IMR-90 (cell line): ENCODE results near the gene DIP2B. TPM values are rescaled to one million over a fixed set of nuclear protein-coding genes. Genes with fewer than 3 reads are reported as not detected.

ENCODE experiments used
- ATAC-seq: fragments of 200-7000 bp; cut with Tn5 transposase; 2 replicates; pipeline ENCODE4 v1.9.1; 2020; ENCODE audit warnings: low read depth, mild to moderate bottlenecking, moderate library complexity
- BruUV-seq: library from RNA; stranded (reverse); fragments of 400-500 nt; replicated peaks from 2 replicates; lab custom pipeline; 2021; lab: Mats Ljungman, UMichigan
- CTCF ChIA-PET: fragments of 300-600 bp; formaldehyde crosslinking; extraction: SDS; loops from one replicate; lab custom pipeline; 2021; ENCODE audit warnings: antibody characterized with exemption; lab: Yijun Ruan, JAX
- POLR2A ChIA-PET: fragments of 300-600 bp; sonication (Branson Sonifier 250); formaldehyde crosslinking; loops from one replicate; lab custom pipeline; 2022; ENCODE audit warnings: antibody characterized with exemption; ENCODE audit not compliant: unreplicated experiment; lab: Charles Lee
- DNase-seq: peaks from one replicate; pipeline ENCODE4 v3.0.0; 2013
- H2AFZ ChIP-seq: replicated peaks from 2 replicates; pipeline ENCODE3; 2013; ENCODE audit warnings: low read length, mild to moderate bottlenecking; ENCODE audit not compliant: poor library complexity
- H2AK5ac ChIP-seq: 2 replicates; pipeline ENCODE4 v1.6.1; 2013; ENCODE audit warnings: low read depth, low read length, inconsistent platforms
- H2AK9ac ChIP-seq: replicated peaks from 2 replicates; pipeline ENCODE3; 2013; ENCODE audit warnings: mild to moderate bottlenecking, low read depth, low read length, moderate library complexity; ENCODE audit not compliant: poor library complexity
- H2BK120ac ChIP-seq: 2 replicates; pipeline ENCODE4 v1.6.1; 2013; ENCODE audit warnings: low read depth, low read length, inconsistent platforms
- H2BK15ac ChIP-seq: 3 replicates; pipeline ENCODE4 v1.6.1; 2013; ENCODE audit warnings: low read depth, low read length, inconsistent platforms
- H2BK20ac ChIP-seq: 2 replicates; pipeline ENCODE4 v1.6.1; 2013; ENCODE audit warnings: low read depth, mild to moderate bottlenecking, inconsistent platforms, low read length, moderate library complexity
- H2BK5ac ChIP-seq: 2 replicates; pipeline ENCODE4 v1.6.1; 2013; ENCODE audit warnings: mild to moderate bottlenecking, low read depth, low read length, inconsistent platforms; ENCODE audit not compliant: poor library complexity, severe bottlenecking
- H3K14ac ChIP-seq: replicated peaks from 2 replicates; pipeline ENCODE4 v1.6.1; 2013; ENCODE audit warnings: low read depth, low read length, inconsistent platforms
- H3K18ac ChIP-seq: 2 replicates; pipeline ENCODE4 v1.6.1; 2013; ENCODE audit warnings: low read depth, low read length, control low read depth
- H3K23ac ChIP-seq: 2 replicates; pipeline ENCODE4 v1.6.1; 2013; ENCODE audit warnings: low read depth, low read length, inconsistent platforms
- H3K27ac ChIP-seq: 2 replicates; pipeline ENCODE4 v1.5.1; 2013; ENCODE audit warnings: mild to moderate bottlenecking, control low read depth, low read length; ENCODE audit not compliant: insufficient read depth
- H3K27me3 ChIP-seq: 2 replicates; pipeline ENCODE4 v1.6.1; 2013; ENCODE audit warnings: low read length; ENCODE audit not compliant: control insufficient read depth, insufficient read depth
- H3K36me3 ChIP-seq: 2 replicates; pipeline ENCODE4 v1.6.1; 2013; ENCODE audit warnings: low read length, mixed read lengths; ENCODE audit not compliant: control insufficient read depth, insufficient read depth
- H3K4ac ChIP-seq: 2 replicates; pipeline ENCODE4 v1.6.1; 2013; ENCODE audit warnings: low read depth, low read length, inconsistent platforms
- H3K4me1 ChIP-seq: 2 replicates; pipeline ENCODE4 v1.6.1; 2013; ENCODE audit warnings: low read length, mixed read lengths; ENCODE audit not compliant: control insufficient read depth, insufficient read depth
- H3K4me2 ChIP-seq: 2 replicates; pipeline ENCODE4 v1.6.1; 2013; ENCODE audit warnings: low read depth, mild to moderate bottlenecking, control low read depth, low read length, moderate library complexity
- H3K4me3 ChIP-seq: 2 replicates; pipeline ENCODE4 v1.5.1; 2013; ENCODE audit warnings: low read depth, mild to moderate bottlenecking, control low read depth, low read length, moderate library complexity; ENCODE audit not compliant: insufficient read depth
- H3K56ac ChIP-seq: 2 replicates; pipeline ENCODE4 v1.6.1; 2013; ENCODE audit warnings: low read length, inconsistent platforms; ENCODE audit not compliant: insufficient read depth; ENCODE audit errors: extremely low read depth
- H3K79me1 ChIP-seq, 2 experiments: 2 replicates each; pipeline ENCODE4 v1.6.1; 2013; ENCODE audit warnings: low read length in 2 of 2, inconsistent platforms in 1 of 2, low read depth in 1 of 2
- H3K9ac ChIP-seq: 2 replicates; pipeline ENCODE4 v1.6.1; 2013; ENCODE audit warnings: low read depth, low read length, control low read depth
- H3K9me1 ChIP-seq: 2 replicates; pipeline ENCODE4 v1.6.1; 2013; ENCODE audit warnings: low read length, inconsistent platforms; ENCODE audit not compliant: insufficient read depth
- H3K9me3 ChIP-seq: 2 replicates; pipeline ENCODE4 v1.6.1; 2013; ENCODE audit warnings: low read length; ENCODE audit not compliant: control insufficient read depth, insufficient read depth
- H4K20me1 ChIP-seq: 2 replicates; pipeline ENCODE4 v1.6.1; 2013; ENCODE audit warnings: low read length, inconsistent platforms; ENCODE audit not compliant: insufficient read depth
- H4K5ac ChIP-seq: 2 replicates; pipeline ENCODE4 v1.6.1; 2013; ENCODE audit warnings: mild to moderate bottlenecking, low read depth, low read length, control low read depth
- H4K8ac ChIP-seq, 2 experiments: 2 replicates each; pipeline ENCODE4 v1.6.1; 2013; ENCODE audit warnings: low read depth in 2 of 2, low read length in 2 of 2, control low read depth in 1 of 2, inconsistent platforms in 1 of 2
- H4K91ac ChIP-seq: 2 replicates; pipeline ENCODE4 v1.6.1; 2013; ENCODE audit warnings: low read depth, low read length, inconsistent platforms; ENCODE audit not compliant: insufficient read depth
- BHLHE40 ChIP-seq: fragments of 150-350 bp; IDR thresholded peaks from 2 replicates; pipeline ENCODE4 v1.6.1; 2016; ENCODE audit warnings: mild to moderate bottlenecking, low read depth, low read length
- CEBPB ChIP-seq: IDR thresholded peaks from 2 replicates; pipeline ENCODE4 v1.6.1; 2012; ENCODE audit warnings: low read depth, low read length, improper control_type of control experiment
- CHD1 ChIP-seq: IDR thresholded peaks from 2 replicates; pipeline ENCODE4 v1.6.1; 2012; ENCODE audit warnings: low read depth, low read length, improper control_type of control experiment
- CTCF ChIP-seq: conservative IDR thresholded peaks from 2 replicates; pipeline ENCODE4 v1.5.1; 2012; ENCODE audit warnings: mild to moderate bottlenecking, low read depth, low read length, improper control_type of control experiment
- ELK1 ChIP-seq: fragments of 150-350 bp; IDR thresholded peaks from 2 replicates; pipeline ENCODE4 v1.6.1; 2016; ENCODE audit warnings: low read depth, mild to moderate bottlenecking, low read length, moderate library complexity, borderline replicate concordance
- FOS ChIP-seq: fragments of 150-350 bp; IDR thresholded peaks from 2 replicates; pipeline ENCODE4 v1.6.1; 2016; ENCODE audit warnings: low read depth, low read length
- MAFK ChIP-seq: IDR thresholded peaks from 2 replicates; pipeline ENCODE4 v1.6.1; 2012; ENCODE audit warnings: low read depth, low read length, improper control_type of control experiment
- MAZ ChIP-seq: IDR thresholded peaks from 2 replicates; pipeline ENCODE4 v1.6.1; 2012; ENCODE audit warnings: low read depth, mild to moderate bottlenecking, low read length, improper control_type of control experiment, moderate library complexity, borderline replicate concordance
- MXI1 ChIP-seq: IDR thresholded peaks from 2 replicates; pipeline ENCODE4 v1.6.1; 2012; ENCODE audit warnings: low read depth, mild to moderate bottlenecking, low read length, moderate library complexity, borderline replicate concordance
- NFE2L2 ChIP-seq: fragments of 150-350 bp; IDR thresholded peaks from 2 replicates; pipeline ENCODE4 v1.6.1; 2016; ENCODE audit warnings: low read depth, mild to moderate bottlenecking, low read length
- POLR2A ChIP-seq: IDR thresholded peaks from 2 replicates; pipeline ENCODE4 v1.6.1; 2012; ENCODE audit warnings: mild to moderate bottlenecking, low read depth, low read length
- RAD21 ChIP-seq: IDR thresholded peaks from 2 replicates; pipeline ENCODE4 v1.6.1; 2012; ENCODE audit warnings: low read length, improper control_type of control experiment
- RCOR1 ChIP-seq: IDR thresholded peaks from 2 replicates; pipeline ENCODE4 v1.6.1; 2012; ENCODE audit warnings: mild to moderate bottlenecking, low read length, improper control_type of control experiment; ENCODE audit not compliant: insufficient replicate concordance
- RFX5 ChIP-seq: IDR thresholded peaks from 2 replicates; pipeline ENCODE4 v1.8.0; 2012; ENCODE audit warnings: low read depth, mild to moderate bottlenecking, low read length, moderate library complexity
- SMC3 ChIP-seq: fragments of 150-350 bp; IDR thresholded peaks from 2 replicates; pipeline ENCODE4 v1.6.1; 2016; ENCODE audit warnings: low read depth, mild to moderate bottlenecking, antibody characterized with exemption, low read length, moderate library complexity
- USF2 ChIP-seq: fragments of 150-350 bp; IDR thresholded peaks from 2 replicates; pipeline ENCODE4 v1.6.1; 2017; ENCODE audit warnings: mild to moderate bottlenecking, antibody characterized with exemption, low read length, low read depth
- dilution Hi-C: fragments of 300-500 bp; cut with HindIII; formaldehyde crosslinking; loops from one replicate; pipeline ENCODE4 v1.14.3; 2018; ENCODE audit warnings: low sequenced_read_pairs; ENCODE audit not compliant: unreplicated experiment
- in situ Hi-C: fragments of 300-500 bp; cut with MboI; formaldehyde crosslinking; loops from 3 replicates; pipeline ENCODE4 v1.14.3; 2019; ENCODE audit warnings: low sequenced_read_pairs, inconsistent platforms, mixed read lengths
- intact Hi-C: fragments of 100-400 bp; cut with micrococcal nuclease; formaldehyde crosslinking; loops from 2 replicates; pipeline ENCODE4 v1.10.0; 2022
- polyA plus RNA-seq, 3 experiments: library from polyadenylated mRNA; depleted of rRNA; stranded (reverse); fragments of >200 nt; gene quantifications; 2 replicates each; pipeline ENCODE4 v1.2.3, GENCODE V29; 2012; ENCODE audit warnings: low replicate concordance in 1 of 3
- total RNA-seq: library from RNA; depleted of rRNA; stranded (reverse); fragments of >200 nt; gene quantifications from 2 replicates; pipeline ENCODE4 v1.2.3, GENCODE V29; 2012

DIP2B gene
- total and polyA plus RNA-seq, 2 of the 4 experiments (the other 2 are of a cell fraction), result 7.7 to 12.9 TPM

GRCh38 chr12:50458606-50459005 lies 46.2 kb upstream of the DIP2B start:
- Histone ChIP-seq H3K27me3 (no peaks in the 10 kb centered on the region), H2AK5ac (no peak overlapping the region), H2BK5ac (no peak overlapping the region), H3K18ac (no peak overlapping the region), H3K36me3 (peaks cover 23% of the 10 kb centered on the region), H3K4ac (no peak overlapping the region), H2AK9ac (no peak overlapping the region), H3K4me2 (no peak overlapping the region), H3K9me3 (no peaks in the 10 kb centered on the region), H4K20me1 (no peaks in the 10 kb centered on the region), H3K9me1 (peaks cover 3% of the 10 kb centered on the region; the same call in 1 of the 2 replicates), H3K4me1 (no peaks in the 10 kb centered on the region), H2AFZ (no peak overlapping the region), H2BK20ac (no peak overlapping the region), H4K8ac (no peak overlapping the region), H3K79me1 (peaks cover 4 to 16% of the 10 kb centered on the region in 2 experiments), H4K5ac (no peak overlapping the region), H3K14ac (no peak overlapping the region), H3K23ac (no peak overlapping the region), H2BK120ac (no peak overlapping the region), H4K91ac (no peak overlapping the region), H2BK15ac (no peak overlapping the region), H3K9ac (no peak overlapping the region), H3K4me3 (no peak overlapping the region), H3K27ac (no peak overlapping the region), H3K56ac (no peak overlapping the region)
- in situ Hi-C loops, result no loop called here
- no TSS peak for BruUV-seq
- DNase-seq, result peak; percentile 47
- dilution Hi-C loops, result no loop called here
- ChIA-PET POLR2A (interaction anchor here (0.5 kb wide), 1 partner anchor 296 kb away, joined by 5 read pairs; no protein-coding TSS in a partner anchor), CTCF (no interaction called here)
- peak; percentile 37 for ATAC-seq
- intact Hi-C loops, result no loop called here
- TF ChIP-seq MAFK, result no peak
- no peak for TF ChIP-seq MXI1
- TF ChIP-seq POLR2A, result no peak
- TF ChIP-seq FOS, result no peak
- TF ChIP-seq RAD21, result no peak
- TF ChIP-seq RCOR1, result no peak
- no peak for TF ChIP-seq ELK1
- no peak for TF ChIP-seq CHD1
- TF ChIP-seq CTCF, result no peak
- no peak for TF ChIP-seq RFX5
- TF ChIP-seq USF2, result no peak
- TF ChIP-seq MAZ, result no peak
- no peak for TF ChIP-seq NFE2L2
- no peak for TF ChIP-seq CEBPB
- no peak for TF ChIP-seq SMC3
- TF ChIP-seq BHLHE40, result no peak
